Right lobe of liver (tissue), 6 donors: ENCODE data around the gene PTPRD. TPM values are rescaled to one million over a fixed set of nuclear protein-coding genes. Genes with fewer than 3 reads are reported as not detected.

Source experiments
- ATAC-seq, 4 donors: fragments of 200-7000 bp; cut with Tn5 transposase; one replicate each; pipeline ENCODE4 v1.9.1; 2020; ENCODE audit warnings: mild to moderate bottlenecking in 4 of 4, moderate library complexity in 4 of 4
- DNase-seq, 3 donors: peaks; one replicate each; pipeline ENCODE4 v3.0.0-alpha.2; 2020
- H3K27ac ChIP-seq, 3 donors: fragments of 200-600 bp; one replicate each; pipeline ENCODE4 v1.8.0; 2022
- H3K27me3 ChIP-seq, 2 donors: fragments of 200-600 bp; one replicate each; pipeline ENCODE4 v1.8.0; 2022
- H3K36me3 ChIP-seq, 4 donors: fragments of 200-600 bp; sonication (generic) in 1 of 4; one replicate each; pipeline versions ENCODE4 v1.5.1 to v1.8.0; 2017 to 2022; ENCODE audit warnings: control low read depth in 1 of 4
- H3K4me1 ChIP-seq, 4 donors: fragments of 200-600 bp; sonication (generic) in 1 of 4; one replicate each; pipeline versions ENCODE4 v1.5.1 to v1.8.0; 2017 to 2022; ENCODE audit warnings: control low read depth in 1 of 4
- H3K4me3 ChIP-seq, 3 donors: fragments of 200-600 bp; one replicate each; pipeline ENCODE4 v1.8.0; 2022
- H3K9me3 ChIP-seq, 4 donors: fragments of 200-600 bp; sonication (generic) in 1 of 4; one replicate each; pipeline versions ENCODE4 v1.5.1 to v1.8.0; 2017 to 2022; ENCODE audit warnings: control low read depth in 1 of 4
- POLR2A ChIP-seq: fragments of 450-650 bp; IDR thresholded peaks from one replicate; pipeline ENCODE4 v1.6.1; 2017; ENCODE audit warnings: antibody characterized with exemption, mild to moderate bottlenecking
- WGBS: methylation state at CpG from one replicate; pipeline ENCODE4 v1.1.6; 2018; ENCODE audit warnings: low coverage, low lambda C conversion rate; ENCODE audit not compliant: insufficient coverage; ENCODE audit errors: missing lambda C conversion rate; 5-methylcytosine and 5-hydroxymethylcytosine counted together
- intact Hi-C, 2 donors: fragments of 100-400 bp; cut with DNase I; formaldehyde crosslinking; loops; one replicate each; pipeline versions ENCODE4 v1.11.2 to v1.14.1; 2022
- total RNA-seq, 6 experiments: library from RNA; depleted of rRNA in 2 of 6; stranded (reverse); fragments of >200 nt in 2 of 6; fragmentation: NEBNext Ultra II Directional in 3 of 6; extraction: Animal tissue kit (Norgen Biotek cat#: 25700) in 3 of 6; gene quantifications; one replicate each; pipeline versions ENCODE4 v1.1.0 to v1.2.4, GENCODE V29; 2016 to 2023
- TF ChIP-seq, protein P1 (sequence below), 4 donors: fragments of 200-600 bp in 3 of 4; fragments of 450-650 bp in 1 of 4; IDR thresholded peaks; one replicate each; pipeline versions ENCODE4 v1.5.1 to v1.8.0; 2016 to 2022; ENCODE audit warnings: antibody characterized with exemption in 4 of 4, mild to moderate bottlenecking in 2 of 4
- donor health status: DM: no; HTN: yes; CAD: no.
- donor health status: DM: no; HTN: no; CAD: no.
- donor health status: DM: no; HTN: no; CAD: no.
- donor health status: DM: no; HTN: yes; CAD: no.
- donor health status: DM: no; HTN: yes; CAD: no.

The PTPRD gene
- total RNA-seq, 6 experiments from 2014 or later, result 5.4 to 29.8 (median 13.9) TPM

DNA sequence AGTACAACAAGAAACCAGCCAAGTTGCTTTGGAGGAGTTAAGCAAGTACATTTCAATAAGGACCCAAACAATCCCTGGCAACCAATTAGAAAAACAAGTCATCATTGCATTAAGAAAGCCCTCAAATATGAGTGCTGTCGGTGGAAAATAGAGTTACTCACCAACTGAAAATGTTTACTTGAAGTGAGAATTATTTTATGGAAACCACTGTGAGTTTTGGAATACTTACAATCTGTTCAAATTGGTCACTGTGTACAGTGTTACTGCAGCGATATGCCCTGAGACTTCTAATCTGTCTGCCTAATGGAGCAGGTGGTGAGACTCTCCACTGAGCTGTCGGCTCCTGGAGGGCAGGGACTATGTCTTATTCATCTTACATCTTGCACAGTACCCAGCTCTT is 1740.0 kb downstream of the PTPRD start:
- DNase-seq (no peak), ATAC-seq (no peak)
- Histone ChIP-seq H3K27me3 (no peaks in the 10 kb centered on the region), H3K9me3 (no peaks in the 10 kb centered on the region), H3K4me3 (no peak overlapping the region), H3K27ac (no peak overlapping the region), H3K36me3 (no peaks in the 10 kb centered on the region), H3K4me1 (peaks cover 0 to 6% (median 0%) of the 10 kb centered on the region in 4 donors)
- TF ChIP-seq POLR2A, result no peak
- TF ChIP-seq, protein P1, sequence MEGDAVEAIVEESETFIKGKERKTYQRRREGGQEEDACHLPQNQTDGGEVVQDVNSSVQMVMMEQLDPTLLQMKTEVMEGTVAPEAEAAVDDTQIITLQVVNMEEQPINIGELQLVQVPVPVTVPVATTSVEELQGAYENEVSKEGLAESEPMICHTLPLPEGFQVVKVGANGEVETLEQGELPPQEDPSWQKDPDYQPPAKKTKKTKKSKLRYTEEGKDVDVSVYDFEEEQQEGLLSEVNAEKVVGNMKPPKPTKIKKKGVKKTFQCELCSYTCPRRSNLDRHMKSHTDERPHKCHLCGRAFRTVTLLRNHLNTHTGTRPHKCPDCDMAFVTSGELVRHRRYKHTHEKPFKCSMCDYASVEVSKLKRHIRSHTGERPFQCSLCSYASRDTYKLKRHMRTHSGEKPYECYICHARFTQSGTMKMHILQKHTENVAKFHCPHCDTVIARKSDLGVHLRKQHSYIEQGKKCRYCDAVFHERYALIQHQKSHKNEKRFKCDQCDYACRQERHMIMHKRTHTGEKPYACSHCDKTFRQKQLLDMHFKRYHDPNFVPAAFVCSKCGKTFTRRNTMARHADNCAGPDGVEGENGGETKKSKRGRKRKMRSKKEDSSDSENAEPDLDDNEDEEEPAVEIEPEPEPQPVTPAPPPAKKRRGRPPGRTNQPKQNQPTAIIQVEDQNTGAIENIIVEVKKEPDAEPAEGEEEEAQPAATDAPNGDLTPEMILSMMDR (IDR thresholded peaks at IDR 0.05), result no peak
- intact Hi-C loops, result no loop called here
- 56% methylated on average over 2 of the region's 3 CpGs for WGBS

DNA sequence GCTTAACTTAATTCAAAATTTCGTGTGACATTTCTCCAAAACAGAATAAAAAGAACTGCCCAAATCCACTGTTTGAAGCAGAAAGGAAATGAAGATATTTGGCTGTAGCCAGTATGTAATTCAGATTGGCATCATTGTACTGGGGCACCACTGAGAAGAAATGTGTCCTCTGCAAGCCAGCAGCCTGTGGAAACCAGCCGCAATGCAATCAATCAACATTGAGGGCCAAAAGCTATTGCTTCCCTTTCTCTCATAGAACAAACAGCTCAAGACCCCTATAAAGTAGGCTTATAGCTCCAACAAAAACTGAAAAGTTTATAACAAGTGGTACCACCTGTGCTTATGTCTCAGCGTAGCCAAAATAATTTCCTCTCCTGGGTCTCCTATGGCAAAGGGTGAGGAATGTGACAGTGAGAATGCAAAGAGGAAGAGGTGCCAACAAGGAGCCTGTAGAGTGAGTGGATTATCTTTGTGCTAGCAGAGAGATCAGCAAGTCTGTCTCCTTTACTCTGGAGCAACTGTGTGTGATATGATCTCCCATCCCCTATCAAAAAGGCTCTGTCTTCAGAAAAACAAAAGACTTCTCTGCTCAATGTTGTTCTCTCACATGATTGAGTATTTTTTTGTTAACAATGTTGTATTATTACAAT is 1740.9 kb downstream of the PTPRD start:
- no peaks in the 10 kb centered on the region for H3K27me3 ChIP-seq
- DNase-seq, result no peak

DNA sequence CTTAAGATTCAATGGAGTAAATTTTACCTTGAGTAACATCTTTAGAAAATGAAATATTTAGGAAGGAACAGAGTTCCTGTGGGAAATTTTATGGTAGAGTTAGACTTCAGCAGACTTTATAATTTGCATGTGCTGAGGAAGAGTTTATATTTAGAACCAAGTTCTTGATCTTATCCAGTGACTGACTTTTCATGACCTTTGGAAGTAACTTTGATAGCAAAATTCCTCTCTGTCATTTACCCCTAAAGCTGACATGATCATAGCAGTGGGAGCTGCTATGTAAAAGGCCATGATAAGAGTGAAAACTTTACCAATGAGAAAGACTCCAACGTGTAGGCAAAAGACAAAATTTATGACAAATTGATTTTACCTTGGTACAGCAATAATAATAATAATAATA is 1741.4 kb downstream of the PTPRD start:
- no peak overlapping the region for H3K27ac ChIP-seq
- no peaks in the 10 kb centered on the region for H3K9me3 ChIP-seq
- no peaks in the 10 kb centered on the region for H3K36me3 ChIP-seq
- peak overlapping the region in 2 of 3 donors; percentile 15 to 46 for H3K4me3 ChIP-seq
- DNase-seq (no peak), ATAC-seq (no peak)
- no peaks in the 10 kb centered on the region for H3K27me3 ChIP-seq
- intact Hi-C loops, result no loop called here
- 27% methylated on average over 1 of the region's 1 CpG for WGBS
- peaks cover 0 to 6% (median 0%) of the 10 kb centered on the region in 4 donors for H3K4me1 ChIP-seq
- TF ChIP-seq, protein P1 (IDR thresholded peaks at IDR 0.05), result no peak
- TF ChIP-seq POLR2A, result no peak

More for the DNA sequence above, 1740.9 kb downstream of the PTPRD start:
- TF ChIP-seq, protein P1 (IDR thresholded peaks at IDR 0.05), result no peak
- no peak for TF ChIP-seq POLR2A
- H3K4me3 ChIP-seq, result no peak overlapping the region
- peaks cover 0 to 6% (median 0%) of the 10 kb centered on the region in 4 donors for H3K4me1 ChIP-seq
- H3K36me3 ChIP-seq, result no peaks in the 10 kb centered on the region
- ATAC-seq, result no peak
- H3K9me3 ChIP-seq, result no peaks in the 10 kb centered on the region
- H3K27ac ChIP-seq, result no peak overlapping the region
- intact Hi-C loops, result no loop called here
- 66% methylated on average over 3 of the region's 3 CpGs for WGBS

DNA sequence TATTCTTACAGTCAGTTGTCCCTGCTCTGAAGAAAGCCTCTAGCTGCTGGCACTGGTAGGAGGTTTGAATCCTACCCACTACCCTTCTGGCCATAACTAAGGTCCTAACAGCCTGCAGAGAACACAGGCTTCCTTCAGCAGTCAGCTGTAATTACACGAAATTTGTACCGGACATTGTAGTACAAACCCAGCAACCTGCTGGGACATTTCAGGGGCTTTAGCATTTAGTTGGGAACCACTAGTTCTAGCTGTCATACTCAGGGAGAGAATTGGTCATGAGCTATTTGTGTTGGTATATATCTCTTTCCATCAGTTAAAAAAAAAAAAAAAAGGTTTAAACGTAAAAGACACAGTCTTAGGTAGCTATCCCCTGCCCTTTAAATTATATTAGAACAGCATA is 1743.0 kb downstream of the PTPRD start:
- ATAC-seq (no peak), DNase-seq (no peak)
- intact Hi-C loops, result no loop called here
- H3K9me3 ChIP-seq, result no peaks in the 10 kb centered on the region
- WGBS, result 67% methylated on average over 3 of the region's 3 CpGs
- no peaks in the 10 kb centered on the region for H3K36me3 ChIP-seq
- no peak overlapping the region for H3K4me3 ChIP-seq
- peaks cover 0 to 6% (median 0%) of the 10 kb centered on the region in 4 donors for H3K4me1 ChIP-seq
- no peaks in the 10 kb centered on the region for H3K27me3 ChIP-seq
- TF ChIP-seq, protein P1 (IDR thresholded peaks at IDR 0.05), result no peak
- no peak for TF ChIP-seq POLR2A
- H3K27ac ChIP-seq, result no peak overlapping the region
